AG10803 (cell line): ENCODE results near the gene TXNDC2.
"Not testable (repeated sequence)": the region's sequence is repeated elsewhere in the genome, so short reads cannot be mapped to it uniquely, and the experiment has no call there.

Experiments used
- DNase-seq: peaks from one replicate; pipeline ENCODE4 v3.0.0; 2010; ENCODE audit warnings: low read depth
- H3K4me3 ChIP-seq: 2 replicates; pipeline ENCODE4 v1.5.1; 2011; ENCODE audit warnings: mild to moderate bottlenecking, low read length, control low read depth
- CTCF ChIP-seq: conservative IDR thresholded peaks from 2 replicates; pipeline ENCODE4 v1.5.1; 2011; ENCODE audit warnings: mild to moderate bottlenecking, low read length, control low read depth, inconsistent platforms

The TXNDC2 gene

GRCh38 chr18:9884532-9885140 is 1.1 kb upstream of the TXNDC2 start:
- no peak for DNase-seq
- TF ChIP-seq CTCF, result no peak
- no peak overlapping the region for H3K4me3 ChIP-seq

- H3K4me3 ChIP-seq, result no peak overlapping the region
- DNase-seq, result no peak
- TF ChIP-seq CTCF, result no peak
These were observed 204 bp downstream of the TXNDC2 start for GRCh38 chr18:9886005-9886348.

GRCh38 chr18:9887992-9888391 is 2.2 kb downstream of the TXNDC2 start:
- no peak for DNase-seq
- no peak for TF ChIP-seq CTCF
- H3K4me3 ChIP-seq, result no peak overlapping the region

GRCh38 chr18:9890196-9890595 is 4.4 kb downstream of the TXNDC2 start:
- no peak for TF ChIP-seq CTCF
- peak; percentile 51 for DNase-seq

GRCh38 chr18:9890957-9891356 is 5.2 kb downstream of the TXNDC2 start:
- DNase-seq, result no peak
- no peak for TF ChIP-seq CTCF
- no peak overlapping the region for H3K4me3 ChIP-seq

More at GRCh38 chr18:9890196-9890595, 4.4 kb downstream of the TXNDC2 start:
- H3K4me3 ChIP-seq, result no peak overlapping the region

- DNase-seq, result peak; percentile 47
- not testable (repeated sequence) for H3K4me3 ChIP-seq
These were observed 5.7 kb downstream of the TXNDC2 start for GRCh38 chr18:9891515-9891914.

GRCh38 chr18:9894454-9895068 is 8.8 kb downstream of the TXNDC2 start:
- no peak for DNase-seq
- no peak for TF ChIP-seq CTCF
- no peak overlapping the region for H3K4me3 ChIP-seq
